SW 1271 (cell line): ENCODE data around the gene CROCC2.

Source experiments
- DNase-seq, 2 experiments: peaks; one replicate each; lab custom pipeline; 2025; lab: John Stamatoyannopoulos, UW

CROCC2 gene

DNA sequence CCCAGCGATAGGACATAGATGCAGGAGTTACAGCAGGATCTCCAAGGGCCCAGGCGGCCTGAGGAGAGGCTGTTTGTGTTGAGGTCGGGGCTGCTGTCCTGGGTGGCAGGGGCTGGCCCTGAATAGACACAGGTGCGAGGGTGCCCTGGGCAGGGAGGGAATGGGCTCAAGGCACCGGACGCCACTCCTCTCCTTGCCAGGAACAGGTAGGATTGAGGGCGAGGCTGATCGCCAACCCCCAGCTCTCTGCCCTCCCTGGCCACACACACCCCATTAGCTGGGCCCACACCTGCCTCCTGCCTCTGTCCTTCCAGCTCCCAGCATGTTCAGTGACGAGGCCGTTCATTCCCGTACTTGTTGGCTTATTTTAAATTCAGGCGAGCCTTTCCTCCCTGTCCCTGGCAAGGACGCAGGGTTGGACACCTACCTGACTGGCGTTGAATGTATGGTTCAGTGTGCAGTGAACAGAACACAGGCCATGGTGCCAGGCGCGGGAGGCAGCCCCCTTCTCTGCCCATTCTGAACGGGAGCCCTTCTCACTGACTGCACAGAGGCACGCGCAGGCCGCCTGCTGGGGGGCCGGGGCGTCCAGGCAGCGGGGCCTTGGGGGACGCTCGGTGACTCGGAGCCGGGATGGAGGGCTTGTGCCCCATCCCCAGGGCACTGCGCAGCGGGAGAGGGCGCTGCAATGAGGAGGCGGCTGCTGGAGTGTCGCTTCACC, 51.0 kb downstream of the CROCC2 start:
- no peak for DNase-seq

DNA sequence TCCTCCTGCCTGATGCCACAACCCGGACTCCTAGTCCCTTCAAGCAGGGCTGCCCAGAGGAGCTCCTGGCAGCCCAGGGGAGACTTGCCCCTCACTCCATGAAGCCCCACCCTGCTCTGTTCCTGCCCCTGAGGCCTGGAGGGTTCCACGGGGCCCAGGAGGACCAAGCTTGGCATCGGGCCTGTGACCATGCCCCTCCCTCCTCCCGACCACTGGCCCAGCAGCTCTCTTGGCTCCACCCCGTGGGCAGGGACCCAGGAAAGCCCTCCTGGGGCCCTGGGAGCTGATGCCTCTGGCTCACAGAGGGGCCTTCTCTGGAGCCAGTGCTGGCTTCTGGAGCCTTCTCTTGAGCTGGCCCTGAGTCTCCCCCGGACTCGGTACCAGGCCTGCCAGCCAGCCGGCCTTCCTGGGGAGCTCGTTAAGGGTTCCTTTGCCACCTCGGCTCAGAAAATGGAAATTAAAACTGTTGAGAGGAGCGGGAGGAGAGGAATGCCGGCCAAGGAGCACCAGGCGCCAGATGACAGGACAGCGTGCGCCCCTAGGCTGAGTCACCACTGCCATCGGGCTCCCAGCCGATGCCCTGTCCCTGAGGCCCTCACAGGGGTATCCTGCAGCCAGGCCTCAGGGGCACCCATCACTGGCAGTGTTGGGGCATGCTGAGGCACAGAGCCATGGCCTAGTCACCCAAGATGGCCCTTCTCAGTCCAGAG, 51.7 kb downstream of the CROCC2 start:
- no peak for DNase-seq

DNA sequence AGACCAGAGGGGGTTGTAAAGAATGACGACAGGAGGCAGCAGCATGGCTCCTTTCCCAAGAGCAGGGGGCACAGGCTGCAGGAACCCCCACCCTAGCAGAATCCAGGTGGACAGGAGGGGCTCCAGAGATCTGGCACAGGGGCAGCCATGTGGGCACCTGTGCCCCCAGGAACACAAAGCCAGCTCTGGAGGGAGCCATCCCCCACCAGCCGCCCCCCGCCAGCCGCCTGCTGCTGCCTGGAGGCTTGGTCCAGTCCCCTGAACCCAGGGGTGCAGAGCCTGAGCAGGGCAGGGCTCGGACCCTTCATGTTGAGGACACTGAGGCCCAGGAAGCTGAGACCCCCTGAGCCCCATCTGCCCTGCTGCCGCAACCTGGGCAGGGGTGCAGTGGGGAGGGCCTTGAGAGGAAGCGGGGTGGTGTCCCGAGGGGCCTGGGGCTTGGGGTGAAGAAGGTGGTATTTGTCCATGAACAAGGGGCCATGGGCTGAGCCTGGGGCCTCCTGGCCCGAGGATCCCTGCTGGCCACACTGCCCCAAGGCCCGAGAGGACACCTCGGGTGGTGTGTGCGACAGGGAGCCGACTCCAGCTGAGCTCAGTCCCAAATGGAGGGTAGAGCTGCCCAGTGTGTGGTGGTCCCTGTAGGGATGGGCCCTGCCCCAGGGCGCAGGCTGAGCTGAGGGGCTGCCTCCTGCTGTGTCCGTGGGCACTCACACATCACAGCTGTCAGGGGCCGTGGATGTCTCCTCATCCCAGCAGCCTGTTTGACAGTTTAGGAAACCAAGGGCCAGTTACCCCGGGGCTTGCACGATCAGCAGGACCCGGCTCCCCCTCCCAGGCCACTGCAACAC, 52.5 kb downstream of the CROCC2 start:
- no peak for DNase-seq

DNA sequence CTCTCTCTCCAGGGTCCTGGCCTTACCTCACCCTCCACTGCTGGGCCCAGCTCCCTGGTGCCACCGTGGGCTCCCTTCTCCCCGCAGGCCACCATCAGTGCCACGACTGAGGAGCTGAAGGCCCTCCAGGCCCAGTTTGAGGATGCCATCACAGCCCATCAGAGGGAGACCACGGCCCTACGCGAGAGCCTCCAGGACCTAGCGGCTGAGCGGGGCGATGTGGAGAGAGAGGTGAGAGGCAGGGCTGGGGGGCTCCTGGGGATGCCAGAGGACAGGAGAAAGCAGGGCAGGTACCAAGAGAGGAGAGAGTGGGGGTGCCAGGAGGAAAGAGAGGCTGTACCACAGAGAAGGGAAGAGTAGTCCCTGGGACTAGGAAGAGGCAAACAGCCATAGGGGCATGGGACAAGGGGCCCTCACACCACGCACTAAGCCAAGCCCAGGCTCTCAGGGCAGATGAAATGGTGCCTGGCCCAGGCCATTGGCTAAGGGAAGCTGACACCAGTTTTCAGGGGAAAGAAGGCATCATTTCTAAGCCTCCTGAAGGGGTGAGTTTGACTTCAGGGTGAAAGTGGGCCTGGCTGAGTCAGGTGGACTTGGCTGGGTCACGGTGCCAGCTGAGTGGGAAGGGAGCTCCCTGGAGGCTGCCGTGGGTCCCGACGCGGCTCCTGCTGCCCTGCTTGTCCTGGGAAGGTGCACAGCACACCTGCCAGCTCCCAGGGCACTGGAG, 53.2 kb downstream of the CROCC2 start:
- no peak for DNase-seq

DNA sequence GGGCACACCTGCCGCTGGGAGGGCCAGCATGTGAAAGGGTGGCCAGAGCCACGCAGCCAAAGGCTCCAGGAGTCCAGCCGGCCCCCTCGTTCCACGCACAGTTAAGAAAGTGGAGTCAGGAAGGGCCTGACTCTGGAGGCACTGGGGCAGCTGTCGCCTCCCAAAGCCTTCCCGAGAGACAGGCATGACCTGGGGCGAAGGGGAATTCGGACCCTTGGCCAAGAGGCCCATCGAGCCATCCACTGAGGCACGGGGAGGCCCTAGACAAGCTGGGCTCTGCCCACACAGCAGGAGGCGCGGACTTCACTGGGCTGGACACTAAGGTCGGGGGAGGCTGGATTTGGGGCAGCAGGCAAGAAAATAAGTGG, 53.8 kb downstream of the CROCC2 start:
- no peak for DNase-seq

DNA sequence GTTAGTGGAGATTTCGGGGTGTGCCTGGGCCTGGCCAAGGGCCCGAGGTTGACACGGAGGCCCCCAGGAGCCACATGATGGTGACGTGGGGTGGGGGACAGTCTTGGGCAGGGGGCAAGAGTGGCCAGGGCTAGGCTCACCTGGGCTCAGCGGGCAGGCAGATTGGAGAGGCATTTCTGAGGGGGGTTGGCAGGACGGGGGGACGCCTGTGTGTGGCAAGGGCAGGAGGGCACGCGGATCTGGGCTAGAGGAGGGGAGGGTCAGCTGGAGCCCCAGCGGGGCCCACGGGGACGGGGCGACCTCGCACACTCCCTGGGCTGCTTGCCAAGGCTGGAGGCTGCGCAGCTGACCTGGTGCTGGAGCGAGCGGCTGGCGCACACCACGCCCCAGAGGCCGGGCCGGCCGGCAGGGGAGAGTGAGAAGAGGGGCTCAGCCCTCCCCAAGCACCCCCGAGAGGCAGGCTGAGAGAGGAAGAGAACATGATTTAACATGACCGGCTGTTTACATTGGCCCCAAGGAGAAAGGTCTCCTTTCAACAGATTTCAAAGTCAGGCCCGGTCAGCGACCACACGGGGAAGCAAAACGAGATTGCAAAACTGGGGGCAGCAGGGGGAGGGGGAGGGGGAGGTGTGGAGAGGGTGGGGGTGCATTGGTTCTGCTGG, 54.3 kb downstream of the CROCC2 start:
- DNase-seq, result no peak

DNA sequence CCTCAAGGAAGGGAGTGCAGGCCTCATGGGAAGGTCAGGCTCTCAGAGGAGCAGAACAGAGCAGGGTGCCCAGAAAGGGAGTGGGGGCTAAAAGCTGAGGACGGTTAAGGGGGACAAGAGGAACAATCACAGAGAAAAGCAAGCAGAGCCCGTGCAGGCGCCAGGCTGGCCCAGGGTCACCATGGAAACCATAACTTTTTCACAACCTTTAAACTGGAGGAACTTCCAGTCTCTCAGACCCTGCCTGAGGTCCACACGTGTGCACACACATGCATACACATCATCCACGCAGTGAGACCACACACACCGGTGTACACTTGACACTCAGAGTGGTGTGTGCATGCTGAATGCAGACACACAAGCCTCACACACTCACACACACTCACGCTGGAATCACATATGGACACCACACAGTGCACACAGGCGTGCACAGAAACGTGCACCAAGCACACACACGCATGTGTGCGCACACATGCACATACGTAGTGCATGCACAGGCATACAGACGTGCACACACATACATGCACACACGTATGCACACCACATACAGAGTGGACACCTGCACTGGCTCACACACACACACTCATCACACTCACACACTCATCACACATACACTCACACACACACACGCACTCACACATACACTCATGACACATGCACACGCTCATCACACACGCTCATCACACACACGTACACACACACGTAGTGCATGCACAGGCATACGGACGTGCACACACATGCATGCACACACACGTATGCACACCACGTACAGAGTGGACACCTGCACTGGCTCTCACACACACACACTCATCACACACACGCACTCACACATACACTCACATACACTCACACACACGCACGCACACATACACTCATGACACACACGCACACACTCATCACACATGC, 55.1 kb downstream of the CROCC2 start:
- no peak for DNase-seq

DNA sequence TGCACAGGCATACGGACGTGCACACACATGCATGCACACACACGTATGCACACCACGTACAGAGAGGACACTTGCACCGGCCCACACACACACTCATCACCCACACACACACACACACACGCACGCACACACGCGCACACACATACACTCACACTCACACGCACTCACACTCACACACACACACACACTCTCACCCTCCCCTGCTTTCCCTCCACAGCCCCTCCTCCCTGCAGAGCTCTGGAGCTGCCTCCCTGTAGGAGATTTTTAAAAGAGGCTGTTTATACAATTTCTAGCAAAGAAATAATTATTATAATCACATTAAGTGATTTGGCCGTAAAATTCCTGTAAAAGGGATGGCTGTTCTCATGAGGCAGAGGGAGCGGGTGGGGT, 55.8 kb downstream of the CROCC2 start:
- DNase-seq, result no peak

DNA sequence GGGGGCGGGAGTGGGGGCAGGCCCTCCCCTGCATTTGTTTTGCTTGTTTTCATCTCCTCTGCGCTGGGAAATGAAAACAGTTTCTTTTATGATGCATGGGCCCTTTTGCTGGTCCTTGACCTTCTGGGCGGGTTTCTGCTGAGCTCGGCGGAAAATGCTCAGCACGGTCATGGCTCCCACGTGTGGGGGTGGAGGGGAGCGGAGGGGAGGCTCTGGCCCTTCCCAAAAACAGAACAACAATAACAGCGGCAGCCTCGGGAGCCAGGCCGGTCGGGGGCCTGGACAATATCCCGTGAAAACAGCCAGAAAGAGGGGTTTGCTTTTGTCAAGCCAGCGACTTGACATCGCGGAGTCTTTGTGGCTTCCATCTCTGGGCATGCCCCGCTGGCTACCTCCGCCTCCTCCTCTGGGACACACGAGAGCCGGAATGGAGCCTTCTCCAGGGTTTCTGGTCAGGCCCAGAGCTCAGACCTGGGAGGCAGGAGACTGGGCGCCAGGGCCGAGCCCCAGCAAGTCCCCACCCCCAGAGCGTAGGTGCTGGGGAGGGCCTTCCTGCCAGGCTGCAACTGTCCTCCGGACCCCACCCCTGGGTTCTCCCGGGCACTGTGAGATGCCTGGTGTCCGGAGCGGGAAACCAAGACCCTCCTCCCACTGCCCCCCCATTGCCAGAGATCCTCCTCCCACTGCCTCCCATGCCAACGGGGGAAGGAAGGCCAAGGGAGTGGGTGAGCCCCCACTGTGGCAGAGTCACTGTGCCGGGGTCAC, 56.3 kb downstream of the CROCC2 start:
- no peak for DNase-seq

DNA sequence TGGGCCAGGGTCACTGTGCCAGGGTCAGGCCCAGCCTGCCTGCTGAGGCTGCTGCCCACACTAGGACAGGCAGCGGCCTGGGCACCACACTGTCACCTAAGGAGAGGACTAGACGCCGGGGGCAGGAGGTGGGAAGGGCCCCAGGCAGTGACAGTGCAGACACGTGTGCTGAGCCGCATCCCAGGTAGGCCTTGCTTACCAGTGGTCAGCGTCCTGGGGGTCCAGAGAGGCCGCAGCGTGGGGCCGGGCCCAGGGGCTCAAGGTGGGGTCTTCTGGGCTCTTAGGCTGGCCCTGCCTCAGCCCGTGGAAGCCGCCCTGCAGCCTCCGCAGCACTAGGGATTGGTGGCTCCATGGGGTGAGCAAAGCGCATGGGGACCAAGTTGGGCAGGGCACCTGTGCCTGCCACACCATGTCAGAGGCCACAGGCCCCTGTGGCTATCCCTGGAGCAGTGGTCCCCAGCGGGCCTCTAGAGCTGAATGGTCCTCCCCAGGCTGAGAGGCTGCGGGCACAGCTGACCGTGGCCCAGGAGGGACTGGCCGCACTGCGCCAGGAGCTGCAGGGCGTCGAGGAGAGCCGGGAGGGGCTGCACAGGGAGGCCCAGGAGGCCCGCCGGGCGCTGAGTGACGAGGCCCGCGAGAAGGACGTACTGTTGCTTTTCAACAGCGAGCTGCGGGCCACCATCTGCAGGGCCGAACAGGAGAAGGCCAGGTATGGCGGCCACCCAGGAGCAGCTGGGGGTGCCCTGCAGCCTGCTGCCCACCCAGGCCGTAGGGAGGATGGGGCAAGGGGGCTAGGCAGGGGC, 57.1 kb downstream of the CROCC2 start:
- no peak for DNase-seq

DNA sequence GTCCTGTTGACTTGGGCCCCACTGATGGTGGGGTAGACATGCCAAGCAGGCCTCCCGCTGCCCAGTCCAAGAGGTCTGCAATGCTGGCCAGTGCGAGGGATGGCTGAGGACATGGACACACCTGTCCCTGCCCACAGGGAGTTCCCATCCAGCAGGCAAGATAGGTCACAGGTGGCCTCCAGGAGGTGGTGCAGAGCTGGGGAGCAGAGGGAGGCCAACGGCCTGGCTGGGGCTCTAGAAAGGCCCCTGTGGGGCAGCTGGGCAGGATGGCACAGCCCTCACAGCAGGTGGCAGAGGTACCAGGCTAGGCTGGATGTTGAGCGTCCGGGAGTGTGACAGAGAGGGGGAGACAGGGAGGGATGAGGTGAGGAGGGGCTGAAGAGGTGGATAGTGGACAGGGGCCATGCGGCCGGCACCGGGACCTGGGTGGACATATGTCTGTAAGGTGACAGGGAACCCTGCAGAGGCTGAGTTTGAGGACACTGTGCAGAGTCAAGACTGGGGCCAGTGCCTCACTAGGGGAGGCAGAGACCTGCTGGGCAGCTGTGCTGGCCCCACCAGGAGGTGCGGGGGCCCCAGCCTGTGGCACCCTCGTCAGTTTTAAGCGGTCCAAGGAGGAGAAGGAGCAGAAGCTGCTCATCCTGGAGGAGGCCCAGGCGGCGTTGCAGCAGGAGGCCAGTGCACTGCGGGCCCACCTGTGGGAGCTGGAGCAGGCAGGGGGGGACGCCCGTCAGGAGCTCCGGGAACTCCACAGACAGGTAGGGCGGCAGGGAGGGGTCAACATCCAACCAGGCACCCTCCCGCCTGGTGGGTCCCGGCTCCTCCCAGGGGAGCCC, 58.0 kb downstream of the CROCC2 start:
- no peak for DNase-seq

DNA sequence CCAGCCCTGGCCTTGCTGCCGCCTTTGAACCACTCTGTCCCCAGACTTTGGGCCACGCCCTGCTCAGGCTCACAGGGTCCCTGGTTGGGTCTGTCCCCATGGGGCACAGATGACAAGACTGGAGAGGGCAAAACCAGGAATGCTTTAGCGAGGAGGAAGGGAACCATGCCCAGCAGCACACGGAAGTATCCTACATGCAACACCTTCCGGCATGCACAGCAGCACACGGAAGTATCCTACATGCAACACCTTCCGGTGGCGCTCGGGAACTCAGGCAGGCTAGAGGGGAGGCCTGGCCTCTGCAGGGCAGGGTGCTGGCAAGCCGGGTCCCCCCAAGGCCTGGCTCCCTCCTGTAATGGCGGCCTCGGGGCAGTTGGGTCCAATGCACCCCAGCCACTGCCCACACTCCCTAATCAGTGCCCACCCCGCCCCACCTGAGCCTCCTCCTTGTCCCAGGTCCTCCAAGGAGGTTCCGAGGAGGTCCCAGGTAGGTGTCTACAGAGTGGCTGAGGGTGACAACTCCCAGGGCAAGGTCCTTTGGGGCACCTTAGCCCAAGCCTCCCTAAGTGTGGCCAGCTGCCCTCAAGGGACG, 58.7 kb downstream of the CROCC2 start:
- DNase-seq, result no peak

DNA sequence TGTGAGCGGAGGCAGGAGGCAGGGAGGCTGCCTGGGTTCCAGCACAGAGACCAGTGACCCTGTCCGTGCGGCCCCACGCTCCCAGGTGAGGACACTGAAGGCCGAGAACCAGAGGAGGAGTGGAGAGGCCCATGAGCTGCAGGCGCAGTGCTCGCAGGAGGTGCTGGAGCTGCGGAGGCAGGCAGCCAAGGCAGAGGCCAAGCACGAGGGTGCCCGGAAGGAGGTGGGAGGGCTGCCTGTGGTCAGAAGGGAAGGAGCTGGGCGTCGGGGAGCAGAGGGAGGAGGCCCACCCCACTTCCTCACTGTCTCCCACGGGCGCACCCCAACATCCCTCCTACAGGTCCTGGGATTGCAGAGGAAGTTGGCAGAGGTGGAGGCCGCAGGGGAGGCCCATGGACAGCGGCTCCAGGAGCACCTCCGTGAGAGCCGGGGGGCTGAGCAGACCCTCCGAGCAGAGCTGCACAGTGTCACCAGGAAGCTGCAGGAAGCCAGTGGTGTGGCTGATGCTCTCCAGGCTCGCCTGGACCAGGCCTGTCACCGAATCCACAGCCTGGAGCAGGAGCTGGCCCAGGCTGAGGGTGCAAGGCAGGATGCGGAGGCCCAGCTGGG, 59.3 kb downstream of the CROCC2 start:
- DNase-seq, result no peak

DNA sequence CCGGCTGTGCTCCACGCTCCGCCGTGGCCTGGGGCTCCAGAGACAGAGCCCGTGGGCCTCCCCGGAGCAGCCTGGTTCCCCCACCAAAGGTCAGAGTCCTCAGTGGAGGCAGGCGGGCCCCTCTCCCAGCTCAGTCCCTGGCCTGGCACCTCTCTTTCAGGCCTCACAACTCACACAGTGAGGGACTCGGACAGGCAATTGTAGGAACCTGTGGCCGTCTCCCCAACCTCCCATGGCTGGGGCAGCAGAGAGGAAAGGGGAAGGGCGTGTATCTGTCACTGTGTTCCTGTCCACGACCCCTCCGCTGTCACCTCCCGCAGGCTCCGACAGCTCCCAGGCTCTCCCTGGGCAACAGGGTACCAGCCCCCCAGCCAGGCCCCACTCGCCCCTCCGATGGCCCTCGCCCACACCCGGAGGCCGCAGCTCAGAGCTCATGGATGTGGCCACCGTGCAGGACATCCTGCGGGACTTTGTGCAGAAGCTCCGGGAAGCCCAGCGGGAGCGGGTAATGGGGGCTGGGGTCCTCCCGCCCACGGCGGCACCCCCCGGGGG, 59.8 kb downstream of the CROCC2 start:
- DNase-seq, result no peak

DNA sequence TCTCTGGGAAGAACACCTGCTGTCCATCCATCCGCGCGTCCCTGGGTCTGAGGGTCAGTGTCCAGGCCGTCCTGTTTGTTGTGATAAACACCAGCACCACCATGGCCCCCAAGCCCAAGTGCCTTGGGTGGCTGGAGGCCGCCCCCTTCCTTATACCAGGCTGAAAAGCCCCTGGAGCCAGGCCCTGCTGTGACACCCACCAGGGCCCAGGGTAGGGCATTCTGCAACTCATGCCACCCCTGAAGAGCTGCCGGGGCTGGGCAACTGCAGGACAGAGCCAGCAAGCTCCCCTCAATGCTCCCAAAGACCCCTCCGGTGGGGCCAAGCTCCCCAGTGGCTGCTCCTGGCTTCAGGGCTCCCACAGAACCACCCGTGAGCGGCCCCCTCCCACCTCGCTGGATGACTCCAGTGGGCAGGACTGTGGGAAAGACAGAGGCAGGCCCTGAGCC, 60.3 kb downstream of the CROCC2 start:
- DNase-seq, result no peak

DNA sequence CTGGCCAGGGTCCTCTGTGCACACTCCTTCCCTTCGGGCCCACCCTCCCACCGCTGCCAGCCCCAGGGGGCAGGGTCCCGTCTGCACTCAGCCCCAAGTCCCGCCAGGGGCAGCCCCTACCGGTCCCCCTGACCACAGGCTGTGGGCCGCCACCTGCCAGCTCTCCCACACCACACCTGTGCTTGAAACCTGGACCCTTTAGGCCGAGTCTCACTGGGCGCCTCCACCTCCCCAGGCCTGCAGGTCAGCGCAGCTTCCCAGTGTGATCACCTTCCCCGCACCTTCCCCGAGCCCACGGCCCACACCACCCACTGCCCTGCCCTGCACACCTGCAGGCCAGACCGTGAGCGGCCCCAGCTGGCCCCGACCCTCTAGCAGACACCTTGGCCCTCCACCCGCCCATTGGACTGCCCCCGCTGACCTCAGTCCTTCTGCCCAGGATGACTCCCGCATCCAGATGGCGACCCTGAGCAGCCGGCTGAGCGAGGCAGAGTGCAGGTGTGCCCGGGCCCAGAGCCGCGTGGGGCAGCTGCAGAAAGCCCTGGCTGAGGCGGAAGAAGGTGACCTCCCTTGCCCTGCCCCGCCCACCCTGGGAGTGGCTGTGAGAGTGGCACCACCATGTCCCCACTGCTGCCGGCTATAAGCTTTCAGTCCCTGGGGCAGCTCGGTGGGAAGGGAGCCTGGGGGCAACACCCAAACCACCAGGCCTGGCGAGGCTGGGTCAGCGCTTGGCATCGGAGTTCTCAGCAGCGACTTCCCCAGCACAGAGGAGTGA, 61.0 kb downstream of the CROCC2 start:
- no peak for DNase-seq
